HG02610 (cell line): Measurements from ENCODE around the gene RAB31.
"Not testable (repeated sequence)": the region's sequence is repeated elsewhere in the genome, so short reads cannot be mapped to it uniquely, and the experiment has no call there.

ENCODE experiments used
- ATAC-seq: cut with Tn5 transposase; IDR thresholded peaks from one replicate; pipeline ENCODE4 v1.9.1; 2021; ENCODE audit warnings: mild to moderate bottlenecking, moderate library complexity; ENCODE audit not compliant: unreplicated experiment

The RAB31 gene

GRCh38 chr18:9902264-9902663 is 194.2 kb downstream of the RAB31 start:
- ATAC-seq: not testable (repeated sequence)

GRCh38 chr18:9902832-9903231 is 194.7 kb downstream of the RAB31 start:
- no peak for ATAC-seq

GRCh38 chr18:9905401-9905922 is 197.4 kb downstream of the RAB31 start:
- no peak for ATAC-seq

- no peak for ATAC-seq
Measured at GRCh38 chr18:9906481-9906880, 198.4 kb downstream of the RAB31 start.

GRCh38 chr18:9907867-9908266 is 199.8 kb downstream of the RAB31 start:
- no peak for ATAC-seq

- ATAC-seq: no peak
Measured at GRCh38 chr18:9910071-9910470, 202.0 kb downstream of the RAB31 start.

GRCh38 chr18:9910661-9911060 is 202.6 kb downstream of the RAB31 start:
- no peak for ATAC-seq

GRCh38 chr18:9911226-9911625 is 203.1 kb downstream of the RAB31 start:
- ATAC-seq: no peak
